ENCODE results near the gene ALDH5A1.

ALDH5A1 gene

GRCh38 chr6:24545183-24545582 is 50.4 kb downstream of the ALDH5A1 start:
- Histone ChIP-seq H3K4me1 (ENCODE audit: control insufficient read depth, insufficient read depth, low read length) (no peaks in the 10 kb centered on the region), H3K27me3 (ENCODE audit: control insufficient read depth, insufficient read depth, low read length) (no peaks in the 10 kb centered on the region), H3K4me3 (ENCODE audit: low read length) (no peak overlapping the region), H3K9me3 (ENCODE audit: control insufficient read depth, insufficient read depth, low read length) (no peaks in the 10 kb centered on the region), H3K27ac (ENCODE audit: low read length) (no peak overlapping the region), H3K36me3 (ENCODE audit: control insufficient read depth, insufficient read depth, low read length) (no peaks in the 10 kb centered on the region)
- no CpG with 5 or more reads among the region's 3 CpGs for WGBS (ENCODE audit: insufficient coverage, insufficient read length)
- no peak for DNase-seq (ENCODE audit: low read depth, low spot score)

- DNase-seq (ENCODE audit: low read depth, low spot score) = no peak
- Histone ChIP-seq H3K9me3 (ENCODE audit: control insufficient read depth, insufficient read depth, low read length) (no peaks in the 10 kb centered on the region), H3K36me3 (ENCODE audit: control insufficient read depth, insufficient read depth, low read length) (no peaks in the 10 kb centered on the region), H3K27me3 (ENCODE audit: control insufficient read depth, insufficient read depth, low read length) (no peaks in the 10 kb centered on the region), H3K4me1 (ENCODE audit: control insufficient read depth, insufficient read depth, low read length) (no peaks in the 10 kb centered on the region), H3K4me3 (ENCODE audit: low read length) (no peak overlapping the region), H3K27ac (ENCODE audit: low read length) (no peak overlapping the region)
- no CpG with 5 or more reads among the region's 3 CpGs for WGBS (ENCODE audit: insufficient coverage, insufficient read length)
Observed at GRCh38 chr6:24545691-24546090, 50.9 kb downstream of the ALDH5A1 start.

GRCh38 chr6:24546439-24546838 is 51.7 kb downstream of the ALDH5A1 start:
- Histone ChIP-seq H3K9me3 (ENCODE audit: control insufficient read depth, insufficient read depth, low read length) (no peaks in the 10 kb centered on the region), H3K4me1 (ENCODE audit: control insufficient read depth, insufficient read depth, low read length) (no peaks in the 10 kb centered on the region), H3K4me3 (ENCODE audit: low read length) (no peak overlapping the region), H3K36me3 (ENCODE audit: control insufficient read depth, insufficient read depth, low read length) (no peaks in the 10 kb centered on the region), H3K27me3 (ENCODE audit: control insufficient read depth, insufficient read depth, low read length) (no peaks in the 10 kb centered on the region), H3K27ac (ENCODE audit: low read length) (no peak overlapping the region)
- no CpG with 5 or more reads among the region's 7 CpGs for WGBS (ENCODE audit: insufficient coverage, insufficient read length)
- DNase-seq (ENCODE audit: low read depth, low spot score) = no peak

- H3K27me3 ChIP-seq (ENCODE audit: control insufficient read depth, insufficient read depth, low read length) = no peaks in the 10 kb centered on the region
- no CpG with 5 or more reads among the region's 12 CpGs for WGBS (ENCODE audit: insufficient coverage, insufficient read length)
- H3K4me1 ChIP-seq (ENCODE audit: control insufficient read depth, insufficient read depth, low read length) = no peaks in the 10 kb centered on the region
- no peaks in the 10 kb centered on the region for H3K9me3 ChIP-seq (ENCODE audit: control insufficient read depth, insufficient read depth, low read length)
- no peak for DNase-seq (ENCODE audit: low read depth, low spot score)
- no peak overlapping the region for H3K27ac ChIP-seq (ENCODE audit: low read length)
- no peaks in the 10 kb centered on the region for H3K36me3 ChIP-seq (ENCODE audit: control insufficient read depth, insufficient read depth, low read length)
- no peak overlapping the region for H3K4me3 ChIP-seq (ENCODE audit: low read length)
Observed at GRCh38 chr6:24547243-24547642, 52.5 kb downstream of the ALDH5A1 start.

GRCh38 chr6:24549158-24549557 is 54.4 kb downstream of the ALDH5A1 start:
- no peak for DNase-seq (ENCODE audit: low read depth, low spot score)
- Histone ChIP-seq H3K27me3 (ENCODE audit: control insufficient read depth, insufficient read depth, low read length) (no peaks in the 10 kb centered on the region), H3K9me3 (ENCODE audit: control insufficient read depth, insufficient read depth, low read length) (no peaks in the 10 kb centered on the region), H3K4me1 (ENCODE audit: control insufficient read depth, insufficient read depth, low read length) (no peaks in the 10 kb centered on the region), H3K4me3 (ENCODE audit: low read length) (no peak overlapping the region), H3K27ac (ENCODE audit: low read length) (no peak overlapping the region), H3K36me3 (ENCODE audit: control insufficient read depth, insufficient read depth, low read length) (no peaks in the 10 kb centered on the region)
- WGBS (ENCODE audit: insufficient coverage, insufficient read length) = no CpG with 5 or more reads among the region's 1 CpG

- H3K27me3 ChIP-seq (ENCODE audit: control insufficient read depth, insufficient read depth, low read length) = no peaks in the 10 kb centered on the region
- no CpG with 5 or more reads among the region's 13 CpGs for WGBS (ENCODE audit: insufficient coverage, insufficient read length)
- no peaks in the 10 kb centered on the region for H3K9me3 ChIP-seq (ENCODE audit: control insufficient read depth, insufficient read depth, low read length)
- H3K4me3 ChIP-seq (ENCODE audit: low read length) = no peak overlapping the region
- no peaks in the 10 kb centered on the region for H3K36me3 ChIP-seq (ENCODE audit: control insufficient read depth, insufficient read depth, low read length)
- no peak overlapping the region for H3K27ac ChIP-seq (ENCODE audit: low read length)
- H3K4me1 ChIP-seq (ENCODE audit: control insufficient read depth, insufficient read depth, low read length) = no peaks in the 10 kb centered on the region
- DNase-seq (ENCODE audit: low read depth, low spot score) = no peak
Observed at GRCh38 chr6:24549674-24550353, 55.0 kb downstream of the ALDH5A1 start.

- Histone ChIP-seq H3K36me3 (ENCODE audit: control insufficient read depth, insufficient read depth, low read length) (no peaks in the 10 kb centered on the region), H3K4me3 (ENCODE audit: low read length) (no peak overlapping the region), H3K9me3 (ENCODE audit: control insufficient read depth, insufficient read depth, low read length) (no peaks in the 10 kb centered on the region), H3K4me1 (ENCODE audit: control insufficient read depth, insufficient read depth, low read length) (no peaks in the 10 kb centered on the region), H3K27me3 (ENCODE audit: control insufficient read depth, insufficient read depth, low read length) (no peaks in the 10 kb centered on the region), H3K27ac (ENCODE audit: low read length) (no peak overlapping the region)
- no peak for DNase-seq (ENCODE audit: low read depth, low spot score)
- WGBS (ENCODE audit: insufficient coverage, insufficient read length) = no CpG with 5 or more reads among the region's 5 CpGs
Observed at GRCh38 chr6:24551139-24551538, 56.4 kb downstream of the ALDH5A1 start.

GRCh38 chr6:24554474-24554873 is 59.7 kb downstream of the ALDH5A1 start:
- no peaks in the 10 kb centered on the region for H3K4me1 ChIP-seq (ENCODE audit: control insufficient read depth, insufficient read depth, low read length)
- no peak for DNase-seq (ENCODE audit: low read depth, low spot score)
- H3K9me3 ChIP-seq (ENCODE audit: control insufficient read depth, insufficient read depth, low read length) = no peaks in the 10 kb centered on the region
- H3K27me3 ChIP-seq (ENCODE audit: control insufficient read depth, insufficient read depth, low read length) = no peaks in the 10 kb centered on the region
- no peak overlapping the region for H3K27ac ChIP-seq (ENCODE audit: low read length)
- no peak overlapping the region for H3K4me3 ChIP-seq (ENCODE audit: low read length)
- no peaks in the 10 kb centered on the region for H3K36me3 ChIP-seq (ENCODE audit: control insufficient read depth, insufficient read depth, low read length)
- no CpG with 5 or more reads among the region's 1 CpG for WGBS (ENCODE audit: insufficient coverage, insufficient read length)

- no peak for DNase-seq (ENCODE audit: low read depth, low spot score)
- Histone ChIP-seq H3K27ac (ENCODE audit: low read length) (no peak overlapping the region), H3K4me3 (ENCODE audit: low read length) (no peak overlapping the region), H3K36me3 (ENCODE audit: control insufficient read depth, insufficient read depth, low read length) (no peaks in the 10 kb centered on the region), H3K4me1 (ENCODE audit: control insufficient read depth, insufficient read depth, low read length) (no peaks in the 10 kb centered on the region), H3K9me3 (ENCODE audit: control insufficient read depth, insufficient read depth, low read length) (no peaks in the 10 kb centered on the region), H3K27me3 (ENCODE audit: control insufficient read depth, insufficient read depth, low read length) (no peaks in the 10 kb centered on the region)
Observed at GRCh38 chr6:24558516-24558915, 63.7 kb downstream of the ALDH5A1 start.

GRCh38 chr6:24564081-24564480 is 69.3 kb downstream of the ALDH5A1 start:
- no CpG with 5 or more reads among the region's 10 CpGs for WGBS (ENCODE audit: insufficient coverage, insufficient read length)

GRCh38 chr6:24565196-24565595 is 70.4 kb downstream of the ALDH5A1 start:
- H3K27ac ChIP-seq (ENCODE audit: low read length) = no peak overlapping the region
- DNase-seq (ENCODE audit: low read depth, low spot score) = no peak
- H3K4me3 ChIP-seq (ENCODE audit: low read length) = no peak overlapping the region
- H3K36me3 ChIP-seq (ENCODE audit: control insufficient read depth, insufficient read depth, low read length) = no peaks in the 10 kb centered on the region
- no peaks in the 10 kb centered on the region for H3K9me3 ChIP-seq (ENCODE audit: control insufficient read depth, insufficient read depth, low read length)
- no CpG with 5 or more reads among the region's 9 CpGs for WGBS (ENCODE audit: insufficient coverage, insufficient read length)
- no peaks in the 10 kb centered on the region for H3K27me3 ChIP-seq (ENCODE audit: control insufficient read depth, insufficient read depth, low read length)
- H3K4me1 ChIP-seq (ENCODE audit: control insufficient read depth, insufficient read depth, low read length) = no peaks in the 10 kb centered on the region

More at GRCh38 chr6:24564081-24564480, 69.3 kb downstream of the ALDH5A1 start:
- Histone ChIP-seq H3K36me3 (ENCODE audit: control insufficient read depth, insufficient read depth, low read length) (no peaks in the 10 kb centered on the region), H3K4me3 (ENCODE audit: low read length) (no peak overlapping the region), H3K27me3 (ENCODE audit: control insufficient read depth, insufficient read depth, low read length) (no peaks in the 10 kb centered on the region), H3K4me1 (ENCODE audit: control insufficient read depth, insufficient read depth, low read length) (no peaks in the 10 kb centered on the region), H3K9me3 (ENCODE audit: control insufficient read depth, insufficient read depth, low read length) (no peaks in the 10 kb centered on the region), H3K27ac (ENCODE audit: low read length) (no peak overlapping the region)
- DNase-seq (ENCODE audit: low read depth, low spot score) = no peak
